NCI-H146 (cell line): ENCODE measurements around the gene KIF21A.

ENCODE experiments used
- DNase-seq: peaks from one replicate; lab custom pipeline; 2025; lab: John Stamatoyannopoulos, UW

KIF21A gene

DNA sequence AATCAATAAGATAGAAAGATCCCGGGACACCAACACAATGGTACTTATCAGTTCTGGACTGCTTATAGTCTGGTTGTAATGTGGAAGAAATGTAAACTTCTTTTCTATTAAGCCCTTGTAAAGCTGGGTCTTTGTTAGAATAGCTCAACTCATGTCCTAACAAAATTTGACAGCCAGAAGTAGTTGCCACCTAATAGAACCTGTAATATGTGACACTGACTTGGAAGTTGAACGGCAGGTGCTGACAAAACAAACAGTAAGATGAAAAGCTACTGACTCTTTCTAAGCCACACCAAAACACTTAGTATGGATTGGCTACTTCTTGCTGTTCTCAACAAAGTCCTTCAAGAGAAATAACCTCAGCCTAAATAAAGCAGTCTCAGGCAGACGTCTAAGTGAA, 56.6 kb downstream of the KIF21A start:
- no peak for DNase-seq

DNA sequence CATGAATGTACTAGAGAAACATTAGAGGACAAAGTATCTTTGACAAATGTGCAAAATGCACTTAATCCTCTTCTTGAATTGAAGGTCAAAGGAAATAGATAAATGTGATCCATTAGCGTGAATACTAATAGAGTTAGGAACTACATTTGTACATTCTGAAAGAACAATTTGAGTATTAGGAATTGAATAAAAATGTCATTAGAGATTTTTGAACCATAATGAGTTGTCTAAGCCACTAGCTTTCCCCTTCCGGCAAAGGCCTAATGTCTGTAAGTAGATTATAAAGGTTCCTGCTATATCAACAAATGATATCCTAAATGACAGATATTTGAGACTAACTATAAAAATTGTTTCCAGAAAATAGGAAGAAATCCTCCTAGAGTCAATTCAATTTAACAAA, 59.8 kb downstream of the KIF21A start:
- DNase-seq, result no peak

- DNase-seq, result no peak
Measured at GRCh38 chr12:39380090-39380489, 62.8 kb downstream of the KIF21A start.

DNA sequence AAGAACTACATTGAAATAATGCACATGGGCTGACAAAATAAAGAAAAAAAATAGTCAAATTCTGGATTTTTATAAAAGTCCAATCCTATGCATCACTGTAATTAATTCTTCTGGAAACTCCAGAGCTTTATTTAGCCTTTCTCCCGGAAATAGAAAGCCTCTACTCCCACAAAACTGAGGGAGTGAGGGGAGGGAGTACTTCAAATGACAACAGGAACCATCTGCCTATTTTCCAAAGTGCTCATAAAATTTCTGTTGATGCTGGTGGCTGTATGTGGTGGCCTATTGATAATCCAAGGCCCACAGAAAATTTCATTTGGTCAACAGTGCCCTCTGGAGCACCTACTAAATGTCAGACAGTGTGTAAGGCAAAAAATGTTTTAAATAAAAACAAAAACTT, 64.6 kb downstream of the KIF21A start:
- no peak for DNase-seq

- DNase-seq, result no peak
Measured at GRCh38 chr12:39375206-39375808, 67.6 kb downstream of the KIF21A start.

DNA sequence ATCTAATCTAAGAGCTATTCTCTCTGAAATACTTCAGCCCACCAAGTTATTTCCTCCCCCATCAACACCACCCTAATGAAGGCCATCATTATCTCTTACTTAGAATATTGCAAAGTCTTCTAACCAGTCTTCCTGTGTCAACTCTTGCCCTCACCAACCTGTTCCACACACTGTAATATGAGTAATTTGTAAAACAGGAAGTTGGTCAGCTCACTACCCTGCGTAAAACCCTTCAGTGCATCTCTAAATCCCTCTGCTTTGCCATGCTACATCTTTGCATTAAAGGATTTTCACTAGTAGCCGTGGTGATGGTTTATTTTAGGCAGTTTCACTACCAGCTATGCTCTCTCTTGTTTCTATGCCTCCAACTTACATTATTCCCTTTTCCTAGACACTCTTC, 70.0 kb downstream of the KIF21A start:
- no peak for DNase-seq

DNA sequence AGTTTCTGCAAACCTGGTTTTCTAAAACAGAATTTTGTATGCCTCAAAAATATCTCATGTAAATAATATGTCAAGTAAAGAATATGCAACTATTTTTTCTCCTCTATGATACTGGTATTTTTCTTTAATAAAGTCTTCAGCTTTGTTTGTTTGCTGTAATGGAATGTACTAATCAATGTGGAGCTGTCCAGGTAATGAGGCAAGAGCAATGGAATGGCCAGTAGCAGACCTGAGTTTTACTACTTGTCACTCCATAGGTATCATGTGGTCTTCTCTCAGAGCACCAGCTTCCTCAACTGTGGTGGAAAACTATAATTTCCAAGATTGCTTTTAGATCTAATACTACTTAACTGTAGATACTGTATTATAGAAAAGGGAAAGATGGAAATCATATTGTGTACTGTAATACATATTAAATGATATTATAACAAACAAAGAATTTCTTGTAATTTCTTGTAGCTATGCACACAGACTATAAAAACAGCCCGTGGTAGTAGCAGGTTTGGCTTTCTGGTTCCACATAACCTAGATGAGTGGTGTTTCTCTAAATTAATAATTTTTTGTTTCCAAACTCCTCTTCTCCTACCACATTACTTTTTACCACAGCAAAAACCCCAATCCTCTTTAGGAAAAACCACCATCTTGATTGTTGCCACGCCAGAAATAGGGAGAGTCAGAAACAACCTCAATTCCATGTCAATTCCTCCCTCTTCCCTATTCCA, 70.6 kb downstream of the KIF21A start:
- DNase-seq, result no peak

DNA sequence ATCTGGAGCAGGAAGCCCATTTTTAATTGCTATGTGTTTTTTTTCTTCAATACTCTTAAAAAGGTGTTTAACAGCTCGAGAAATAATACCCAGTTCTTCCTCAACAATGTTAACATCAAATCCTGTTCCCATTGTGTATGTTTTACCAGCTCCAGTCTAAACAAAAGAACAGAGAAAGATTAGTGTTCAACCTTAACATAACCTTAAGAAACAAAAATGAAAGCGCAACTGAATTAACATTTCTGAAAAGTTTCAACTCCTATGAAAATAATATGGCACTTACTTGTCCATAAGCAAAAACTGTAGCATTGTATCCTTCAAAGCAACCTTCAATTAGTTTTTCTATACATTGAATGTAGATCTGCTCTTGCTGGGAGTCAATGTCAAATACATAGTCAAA, 73.2 kb downstream of the KIF21A start:
- no peak for DNase-seq

DNA sequence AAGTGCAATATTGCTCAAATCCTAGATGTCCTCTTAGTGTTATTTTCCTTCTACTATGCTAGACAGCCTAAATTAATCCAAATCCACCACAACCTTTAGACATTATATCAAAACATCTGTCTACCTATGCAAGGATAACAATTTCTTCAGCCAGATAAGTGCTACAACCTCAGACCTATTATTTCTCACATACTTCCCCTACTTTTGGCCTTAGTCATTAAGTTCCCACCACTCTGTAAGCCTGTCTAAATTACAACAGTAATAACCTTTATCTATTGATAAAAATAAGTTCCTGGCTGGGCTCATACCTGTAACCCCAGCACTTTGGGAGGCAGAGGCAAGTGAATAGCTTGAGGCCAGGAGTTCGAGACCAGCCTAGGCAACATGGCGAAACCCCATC, 74.0 kb downstream of the KIF21A start:
- no peak for DNase-seq

DNA sequence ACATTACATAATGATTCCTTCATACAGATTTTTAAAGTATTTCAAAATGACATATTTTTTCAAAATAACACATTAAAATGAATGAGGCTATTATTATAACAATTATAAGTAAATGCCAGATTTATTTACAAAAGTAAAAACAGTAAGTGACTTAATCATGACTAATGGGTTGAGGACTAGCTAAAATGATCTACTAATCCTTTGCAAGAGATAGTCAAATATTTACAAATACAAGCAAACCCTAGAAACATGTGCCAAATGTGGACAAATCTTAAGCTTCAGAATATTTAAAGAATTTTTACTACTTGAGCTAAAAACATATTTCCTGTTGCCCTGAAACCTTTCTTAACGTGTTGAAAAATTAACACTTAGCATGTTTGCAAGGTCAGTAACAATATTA, 74.8 kb downstream of the KIF21A start:
- no peak for DNase-seq

- DNase-seq, result no peak
Measured at GRCh38 chr12:39367494-39367893, 75.4 kb downstream of the KIF21A start.

DNA sequence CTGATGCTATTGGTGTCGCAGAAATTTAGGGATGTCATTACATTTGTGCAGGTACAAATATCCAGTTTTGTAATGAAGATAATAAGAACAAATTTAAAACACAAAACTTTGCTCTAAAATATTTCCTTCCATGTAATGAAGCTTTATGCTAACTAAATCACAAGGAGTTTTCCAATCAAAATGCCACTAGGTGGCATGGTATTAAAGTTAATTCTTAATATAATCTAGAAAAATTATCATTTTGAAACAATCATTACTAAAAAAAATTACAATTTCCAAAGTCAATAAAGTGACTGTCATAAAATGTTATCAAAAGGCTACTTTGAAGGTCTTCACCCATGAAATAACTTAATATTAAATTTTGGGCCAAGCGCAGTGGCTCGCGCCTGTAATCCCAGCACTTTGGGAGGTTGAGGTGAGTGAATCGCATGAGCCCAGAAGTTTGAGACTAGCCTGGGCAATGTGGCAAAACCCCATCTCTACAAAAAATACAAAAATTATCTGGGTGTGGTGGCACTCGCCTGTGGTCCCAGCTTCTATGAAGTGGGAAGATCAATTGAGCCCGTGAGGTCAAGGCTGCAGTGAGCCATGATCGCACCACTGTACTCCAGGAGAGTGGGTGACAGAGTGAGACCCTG, 77.4 kb downstream of the KIF21A start:
- no peak for DNase-seq

- DNase-seq, result no peak
Measured at GRCh38 chr12:39364196-39364595, 78.7 kb downstream of the KIF21A start.

GRCh38 chr12:39359645-39360044, 83.3 kb downstream of the KIF21A start:
- no peak for DNase-seq

DNA sequence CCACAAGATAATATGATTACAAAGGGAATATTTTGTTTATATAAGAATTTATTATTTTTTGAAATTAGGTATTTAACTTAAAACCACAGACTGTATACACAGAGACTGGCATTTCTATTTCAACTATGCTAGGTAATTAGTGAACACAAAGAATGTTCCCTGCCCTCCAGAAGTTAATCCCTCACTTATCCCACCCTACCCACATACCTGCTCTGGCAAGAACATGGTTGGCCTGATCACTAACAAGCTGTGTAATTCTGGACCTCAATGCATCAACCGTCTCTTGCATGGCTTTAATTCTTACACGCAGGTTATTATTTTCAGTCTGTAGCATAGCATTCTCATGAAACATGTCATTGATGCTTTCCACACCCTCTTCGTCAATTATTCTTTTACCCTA, 85.9 kb downstream of the KIF21A start:
- DNase-seq, result no peak

DNA sequence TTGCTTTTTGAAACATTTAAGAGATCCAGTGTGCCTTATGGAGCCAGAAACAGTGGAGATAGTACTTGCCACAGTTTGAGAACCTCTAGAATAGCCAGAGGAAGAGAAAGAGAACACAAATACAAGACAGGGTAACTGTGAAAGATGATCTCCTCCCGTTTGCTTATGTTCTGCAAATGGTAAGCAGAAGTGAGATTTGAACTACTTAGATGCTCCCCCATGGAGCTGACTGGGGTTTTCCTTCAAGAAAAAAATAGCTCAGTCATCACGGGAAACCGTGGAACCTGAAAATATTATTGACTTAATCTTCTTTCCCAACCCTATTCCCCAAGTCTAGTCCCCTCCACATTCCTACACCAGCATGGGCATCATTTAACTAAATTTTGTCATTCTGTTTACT, 87.1 kb downstream of the KIF21A start:
- no peak for DNase-seq

DNA sequence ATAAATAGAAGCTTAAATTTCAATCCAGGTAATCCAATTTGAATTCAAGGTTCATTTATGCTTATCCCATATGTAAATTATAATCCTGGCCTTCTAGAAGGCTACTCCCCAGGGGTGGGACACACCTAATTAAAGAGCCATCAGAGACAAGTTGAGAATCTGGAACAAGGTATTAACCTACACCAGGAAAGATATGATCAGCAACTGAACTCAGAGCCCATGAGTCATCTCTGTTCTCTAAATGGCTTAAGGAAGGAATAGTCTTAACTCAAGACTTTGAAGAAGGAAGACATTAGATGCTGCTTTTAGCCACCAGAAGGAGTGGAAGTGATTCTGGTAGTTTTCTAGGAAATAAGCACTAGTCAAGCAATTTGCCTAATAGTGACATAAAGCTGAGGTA, 88.0 kb downstream of the KIF21A start:
- no peak for DNase-seq

- DNase-seq, result no peak
Measured at GRCh38 chr12:39352471-39353017, 90.4 kb downstream of the KIF21A start.

- no peak for DNase-seq
Measured at GRCh38 chr12:39351153-39351552, 91.8 kb downstream of the KIF21A start.

DNA sequence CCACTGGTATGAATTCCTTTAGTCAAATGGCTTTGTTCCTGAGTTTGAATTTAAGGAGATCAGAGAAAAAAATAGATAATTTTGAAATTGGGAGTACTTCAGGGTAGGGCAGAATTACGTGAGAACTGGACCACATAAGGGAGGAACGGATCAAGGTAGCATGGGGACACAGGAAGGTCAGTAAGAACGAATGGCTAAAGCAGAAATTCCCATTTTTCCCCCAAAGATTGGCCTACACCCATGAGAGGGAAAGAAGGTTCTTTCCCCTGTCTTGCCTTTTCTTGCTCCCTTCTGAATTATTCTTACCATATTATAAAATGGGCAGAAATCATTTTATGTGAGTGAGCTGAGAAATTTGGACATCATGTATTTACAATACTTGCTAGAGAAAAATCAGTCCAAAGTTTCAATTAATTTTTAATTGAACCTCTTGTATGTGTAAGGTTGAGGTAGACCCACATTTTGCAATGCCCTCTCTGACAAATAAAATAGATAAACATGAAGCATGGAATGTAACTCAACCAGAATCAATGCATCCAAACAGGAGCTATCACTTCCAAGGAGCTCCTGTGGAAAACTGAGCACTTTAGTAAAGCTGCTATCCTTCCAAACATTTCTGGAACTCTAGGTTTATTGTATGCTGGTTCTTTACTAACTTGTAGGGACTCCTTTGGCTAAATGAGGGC, 93.8 kb downstream of the KIF21A start:
- DNase-seq, result no peak

GRCh38 chr12:39348523-39348922, 94.4 kb downstream of the KIF21A start:
- DNase-seq, result no peak

DNA sequence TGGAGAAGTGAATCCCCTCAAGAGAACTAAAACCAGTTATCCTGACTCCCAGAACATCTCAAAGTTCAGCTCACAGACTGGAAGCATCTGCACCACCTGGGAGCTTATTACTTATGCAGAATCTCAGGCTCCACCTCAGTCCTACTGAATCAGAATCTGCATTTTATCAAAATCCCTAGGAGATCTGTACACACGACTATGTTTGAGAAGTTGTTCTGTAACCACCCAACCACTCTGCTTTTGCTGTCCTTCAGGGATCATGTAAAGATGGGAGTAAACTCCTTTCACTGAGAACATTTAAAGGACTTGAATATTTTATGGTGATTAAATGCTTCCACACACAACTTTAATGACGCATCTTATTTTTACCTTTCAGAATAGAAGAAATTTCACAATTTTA, 98.0 kb downstream of the KIF21A start:
- DNase-seq, result no peak

GRCh38 chr12:39343665-39344064, 99.3 kb downstream of the KIF21A start:
- no peak for DNase-seq
